HG03342 (cell line): Measurements from ENCODE around the gene CARMIL1.

Source experiments
- ATAC-seq: cut with Tn5 transposase; IDR thresholded peaks from one replicate; pipeline ENCODE4 v1.9.1; 2021; ENCODE audit warnings: mild to moderate bottlenecking, moderate library complexity; ENCODE audit not compliant: unreplicated experiment

The CARMIL1 gene

GRCh38 chr6:25306379-25306778 is 27.2 kb downstream of the CARMIL1 start:
- no peak for ATAC-seq

- no peak for ATAC-seq
These were observed 28.8 kb downstream of the CARMIL1 start for GRCh38 chr6:25307805-25308494.

GRCh38 chr6:25309886-25310285 is 30.7 kb downstream of the CARMIL1 start:
- ATAC-seq: no peak

GRCh38 chr6:25311331-25311840 is 32.2 kb downstream of the CARMIL1 start:
- no peak for ATAC-seq

GRCh38 chr6:25312034-25312620 is 33.0 kb downstream of the CARMIL1 start:
- no peak for ATAC-seq

- ATAC-seq: no peak
These were observed 33.5 kb downstream of the CARMIL1 start for GRCh38 chr6:25312703-25313102.

- no peak for ATAC-seq
These were observed 35.5 kb downstream of the CARMIL1 start for GRCh38 chr6:25314509-25315175.

- ATAC-seq: no peak
These were observed 36.3 kb downstream of the CARMIL1 start for GRCh38 chr6:25315194-25316177.

GRCh38 chr6:25316626-25317025 is 37.5 kb downstream of the CARMIL1 start:
- ATAC-seq: no peak

GRCh38 chr6:25318589-25318988 is 39.4 kb downstream of the CARMIL1 start:
- ATAC-seq: no peak

- ATAC-seq: no peak
These were observed 41.3 kb downstream of the CARMIL1 start for GRCh38 chr6:25320459-25320858.

GRCh38 chr6:25322692-25323091 is 43.5 kb downstream of the CARMIL1 start:
- no peak for ATAC-seq

GRCh38 chr6:25324066-25324762 is 45.0 kb downstream of the CARMIL1 start:
- no peak for ATAC-seq

GRCh38 chr6:25326126-25326525 is 47.0 kb downstream of the CARMIL1 start:
- no peak for ATAC-seq

GRCh38 chr6:25326960-25327359 is 47.8 kb downstream of the CARMIL1 start:
- no peak for ATAC-seq

- no peak for ATAC-seq
These were observed 48.3 kb downstream of the CARMIL1 start for GRCh38 chr6:25327432-25327831.

- no peak for ATAC-seq
These were observed 50.1 kb downstream of the CARMIL1 start for GRCh38 chr6:25329161-25329817.

GRCh38 chr6:25329982-25330381 is 50.8 kb downstream of the CARMIL1 start:
- ATAC-seq: no peak

- ATAC-seq: no peak
These were observed 51.9 kb downstream of the CARMIL1 start for GRCh38 chr6:25330796-25331685.
